Measurements from ENCODE around the gene PPOX. TPM values are rescaled to one million over a fixed set of nuclear protein-coding genes. Genes with fewer than 3 reads are reported as not detected.

Gene PPOX
- total RNA-seq, 1 donor from 2014 or later = 49.7 TPM

- DNase-seq (ENCODE audit: low spot score in 2 of 2, unreplicated experiment in 2 of 2) = no peak
- H3K27ac Mint-ChIP-seq = peak overlapping the region; percentile 82
- H3K36me3 Mint-ChIP-seq = peaks cover 9% of the 10 kb centered on the region
- H3K9me3 Mint-ChIP-seq = no peaks in the 10 kb centered on the region
- TF ChIP-seq CTCF (IDR thresholded peaks at IDR 0.05; ENCODE audit: unreplicated experiment) = no peak
- no peaks in the 10 kb centered on the region for H3K27me3 Mint-ChIP-seq (ENCODE audit: low read depth)
- peaks cover 58% of the 10 kb centered on the region for H3K4me1 Mint-ChIP-seq
- peak overlapping the region; percentile 62 for H3K4me3 Mint-ChIP-seq
Measured at GRCh38 chr1:161199506-161200139, 33.4 kb downstream of the PPOX start.

GRCh38 chr1:161200421-161200991 lies 34.3 kb downstream of the PPOX start:
- no peak for TF ChIP-seq CTCF (IDR thresholded peaks at IDR 0.05; ENCODE audit: unreplicated experiment)
- Mint-ChIP-seq H3K27ac (peak overlapping the region; percentile 97), H3K4me3 (no peak overlapping the region)

GRCh38 chr1:161200992-161201835 lies 35.0 kb downstream of the PPOX start:
- Mint-ChIP-seq H3K36me3 (peaks cover 14% of the 10 kb centered on the region), H3K4me1 (peaks cover 61% of the 10 kb centered on the region), H3K27me3 (ENCODE audit: low read depth) (no peaks in the 10 kb centered on the region), H3K9me3 (no peaks in the 10 kb centered on the region), H3K4me3 (peak overlapping the region; percentile 93), H3K27ac (peak overlapping the region; percentile 97)
- no peak for TF ChIP-seq CTCF (IDR thresholded peaks at IDR 0.05; ENCODE audit: unreplicated experiment)
- no peak for DNase-seq (ENCODE audit: low spot score in 2 of 2, unreplicated experiment in 2 of 2)

More at GRCh38 chr1:161200421-161200991, 34.3 kb downstream of the PPOX start:
- Mint-ChIP-seq H3K9me3 (no peaks in the 10 kb centered on the region), H3K4me1 (peaks cover 61% of the 10 kb centered on the region), H3K36me3 (peaks cover 12% of the 10 kb centered on the region), H3K27me3 (ENCODE audit: low read depth) (no peaks in the 10 kb centered on the region)
- DNase-seq (ENCODE audit: low spot score in 2 of 2, unreplicated experiment in 2 of 2) = no peak

- DNase-seq (ENCODE audit: low spot score in 2 of 2, unreplicated experiment in 2 of 2) = peak; percentile 90 to 92
- no peak for TF ChIP-seq CTCF (IDR thresholded peaks at IDR 0.05; ENCODE audit: unreplicated experiment)
- H3K27me3 Mint-ChIP-seq (ENCODE audit: low read depth) = no peaks in the 10 kb centered on the region
- peaks cover 56% of the 10 kb centered on the region for H3K4me1 Mint-ChIP-seq
- peak within 1 kb of the TSS; percentile 93 for H3K4me3 Mint-ChIP-seq
- peaks cover 19% of the 10 kb centered on the region for H3K36me3 Mint-ChIP-seq
- H3K9me3 Mint-ChIP-seq = no peaks in the 10 kb centered on the region
- peak within 1 kb of the TSS; percentile 97 for H3K27ac Mint-ChIP-seq
Measured at GRCh38 chr1:161201836-161202712, 35.8 kb downstream of the PPOX start, which contains the start of gene NDUFS2. Gene NDUFS2, plus strand, starts transcription at chr1:161202367. Its CDS starts 19 bp downstream, at chr1:161202386.
